ENCODE measurements around the gene LRP5.

DNA sequence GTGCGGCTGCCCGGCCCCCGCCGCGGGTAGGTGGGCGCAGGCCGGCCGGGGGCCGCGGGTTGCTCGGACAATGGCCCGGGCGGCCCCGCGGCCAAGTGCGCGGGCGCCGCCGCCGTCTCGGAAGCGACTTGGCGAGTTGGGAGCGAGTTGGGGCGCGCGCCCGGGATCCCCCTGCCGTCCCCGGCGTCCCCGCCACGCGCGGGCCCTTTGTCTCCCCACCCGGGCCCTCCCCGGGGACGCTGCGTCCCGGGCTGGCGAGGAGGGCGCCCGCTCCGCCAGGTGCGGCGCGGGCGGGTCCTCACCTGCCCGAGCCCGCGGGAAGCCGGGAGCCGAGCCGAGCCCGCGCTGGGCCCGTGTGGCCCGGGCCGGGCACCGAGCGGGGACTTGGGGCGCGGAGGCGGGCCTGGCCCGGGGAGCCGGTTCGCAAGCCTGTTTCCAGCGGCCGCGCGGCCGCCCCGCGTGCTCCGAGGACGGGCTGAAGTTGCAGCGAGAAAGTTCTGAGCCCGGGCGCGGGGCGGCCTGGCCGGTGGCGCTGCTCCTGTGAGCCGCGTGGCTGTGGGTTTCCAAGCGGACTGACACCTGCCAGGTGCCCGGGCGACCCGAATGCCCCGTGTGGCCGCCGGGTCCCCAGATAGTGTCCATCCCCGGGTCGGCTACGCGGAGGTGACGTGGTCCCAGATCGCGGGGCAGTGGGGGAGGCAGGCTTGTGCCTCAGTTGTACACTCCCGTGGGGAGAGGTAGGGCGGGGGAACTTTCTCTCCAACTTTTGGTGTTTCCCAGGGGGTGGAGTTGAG, 586 bp downstream of the LRP5 start:
- TF ChIP-seq POLR2AphosphoS5 (IDR thresholded peaks at IDR 0.05), result no peak
- TF ChIP-seq, protein P1, sequence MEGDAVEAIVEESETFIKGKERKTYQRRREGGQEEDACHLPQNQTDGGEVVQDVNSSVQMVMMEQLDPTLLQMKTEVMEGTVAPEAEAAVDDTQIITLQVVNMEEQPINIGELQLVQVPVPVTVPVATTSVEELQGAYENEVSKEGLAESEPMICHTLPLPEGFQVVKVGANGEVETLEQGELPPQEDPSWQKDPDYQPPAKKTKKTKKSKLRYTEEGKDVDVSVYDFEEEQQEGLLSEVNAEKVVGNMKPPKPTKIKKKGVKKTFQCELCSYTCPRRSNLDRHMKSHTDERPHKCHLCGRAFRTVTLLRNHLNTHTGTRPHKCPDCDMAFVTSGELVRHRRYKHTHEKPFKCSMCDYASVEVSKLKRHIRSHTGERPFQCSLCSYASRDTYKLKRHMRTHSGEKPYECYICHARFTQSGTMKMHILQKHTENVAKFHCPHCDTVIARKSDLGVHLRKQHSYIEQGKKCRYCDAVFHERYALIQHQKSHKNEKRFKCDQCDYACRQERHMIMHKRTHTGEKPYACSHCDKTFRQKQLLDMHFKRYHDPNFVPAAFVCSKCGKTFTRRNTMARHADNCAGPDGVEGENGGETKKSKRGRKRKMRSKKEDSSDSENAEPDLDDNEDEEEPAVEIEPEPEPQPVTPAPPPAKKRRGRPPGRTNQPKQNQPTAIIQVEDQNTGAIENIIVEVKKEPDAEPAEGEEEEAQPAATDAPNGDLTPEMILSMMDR (IDR thresholded peaks at IDR 0.05), result no peak
